ENCODE results near the gene CRBN.

The CRBN gene

GRCh38 chr3:3179407-3180094 lies at the start of gene CRBN:
Gene CRBN, minus strand, starts transcription at chr3:3179691. Its CDS starts 4 bp downstream, at chr3:3179687.
- no peak for FAIRE-seq

- no peak for FAIRE-seq
These were observed 48.1 kb upstream of the CRBN start for GRCh38 chr3:3227640-3228039.

- FAIRE-seq, result no peak
These were observed 42.0 kb upstream of the CRBN start for GRCh38 chr3:3221528-3221927.

GRCh38 chr3:3216401-3216800 lies 36.9 kb upstream of the CRBN start:
- no peak for FAIRE-seq

GRCh38 chr3:3212781-3213440 lies 33.4 kb upstream of the CRBN start:
- no peak for FAIRE-seq

- FAIRE-seq, result no peak
These were observed 30.2 kb upstream of the CRBN start for GRCh38 chr3:3209714-3210113.

GRCh38 chr3:3209057-3209456 lies 29.6 kb upstream of the CRBN start:
- no peak for FAIRE-seq

GRCh38 chr3:3201611-3202010 lies 22.1 kb upstream of the CRBN start:
- no peak for FAIRE-seq

- peak; percentile 5 for FAIRE-seq
These were observed 21.2 kb upstream of the CRBN start for GRCh38 chr3:3200632-3201212.

GRCh38 chr3:3199306-3199705 lies 19.8 kb upstream of the CRBN start:
- no peak for FAIRE-seq

GRCh38 chr3:3196148-3196861 lies 16.8 kb upstream of the CRBN start:
- no peak for FAIRE-seq

GRCh38 chr3:3194861-3195260 lies 15.4 kb upstream of the CRBN start:
- no peak for FAIRE-seq

- no peak for FAIRE-seq
These were observed 12.8 kb upstream of the CRBN start for GRCh38 chr3:3192286-3192675.

GRCh38 chr3:3191675-3192285 lies 12.3 kb upstream of the CRBN start:
- no peak for FAIRE-seq

GRCh38 chr3:3189961-3190360 lies 10.5 kb upstream of the CRBN start:
- FAIRE-seq, result no peak

GRCh38 chr3:3189102-3189727 lies 9.7 kb upstream of the CRBN start:
- FAIRE-seq, result no peak

GRCh38 chr3:3184876-3185275 lies 5.4 kb upstream of the CRBN start:
- FAIRE-seq, result no peak

GRCh38 chr3:3180456-3180855 lies 965 bp upstream of the CRBN start:
- FAIRE-seq, result no peak

GRCh38 chr3:3178498-3179328 lies 778 bp downstream of the CRBN start:
- no peak for FAIRE-seq

- FAIRE-seq, result no peak
These were observed 1.5 kb downstream of the CRBN start for GRCh38 chr3:3177861-3178497.

GRCh38 chr3:3172627-3173026 lies 6.9 kb downstream of the CRBN start:
- no peak for FAIRE-seq

All from colon (tissue), 2 donors.